ENCODE results near the gene MYZAP.

The MYZAP gene

DNA sequence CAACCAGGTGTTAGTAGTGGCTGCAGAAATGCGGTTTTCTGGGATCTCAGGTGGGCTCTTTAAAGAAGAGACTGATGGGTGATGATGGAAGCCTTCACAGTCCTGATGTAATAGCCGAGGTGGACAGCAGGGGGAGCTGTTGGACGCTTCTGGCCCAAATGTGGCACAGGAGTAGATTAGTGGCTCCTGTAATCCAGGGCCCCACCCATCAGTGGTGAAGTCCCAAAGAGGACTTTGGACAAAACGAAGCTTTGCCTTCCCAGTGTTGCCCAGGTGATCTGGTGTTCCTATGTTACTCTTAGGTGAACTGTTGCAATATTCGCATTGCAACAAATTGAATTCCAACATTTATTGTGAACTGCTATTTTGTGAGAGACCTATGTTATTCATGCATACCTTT lies 31.8 kb upstream of the MYZAP start:
- peak; percentile 8 to 60 for DNase-seq (ENCODE audit: low read depth in 1 of 2, low spot score in 1 of 2)
- TF ChIP-seq SPI1 (IDR thresholded peaks at IDR 0.05; ENCODE audit: borderline replicate concordance, low read depth): no peak
- TF ChIP-seq GABPA (IDR thresholded peaks at IDR 0.05; ENCODE audit: low read depth): no peak
- TF ChIP-seq, protein P1, sequence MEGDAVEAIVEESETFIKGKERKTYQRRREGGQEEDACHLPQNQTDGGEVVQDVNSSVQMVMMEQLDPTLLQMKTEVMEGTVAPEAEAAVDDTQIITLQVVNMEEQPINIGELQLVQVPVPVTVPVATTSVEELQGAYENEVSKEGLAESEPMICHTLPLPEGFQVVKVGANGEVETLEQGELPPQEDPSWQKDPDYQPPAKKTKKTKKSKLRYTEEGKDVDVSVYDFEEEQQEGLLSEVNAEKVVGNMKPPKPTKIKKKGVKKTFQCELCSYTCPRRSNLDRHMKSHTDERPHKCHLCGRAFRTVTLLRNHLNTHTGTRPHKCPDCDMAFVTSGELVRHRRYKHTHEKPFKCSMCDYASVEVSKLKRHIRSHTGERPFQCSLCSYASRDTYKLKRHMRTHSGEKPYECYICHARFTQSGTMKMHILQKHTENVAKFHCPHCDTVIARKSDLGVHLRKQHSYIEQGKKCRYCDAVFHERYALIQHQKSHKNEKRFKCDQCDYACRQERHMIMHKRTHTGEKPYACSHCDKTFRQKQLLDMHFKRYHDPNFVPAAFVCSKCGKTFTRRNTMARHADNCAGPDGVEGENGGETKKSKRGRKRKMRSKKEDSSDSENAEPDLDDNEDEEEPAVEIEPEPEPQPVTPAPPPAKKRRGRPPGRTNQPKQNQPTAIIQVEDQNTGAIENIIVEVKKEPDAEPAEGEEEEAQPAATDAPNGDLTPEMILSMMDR (IDR thresholded peaks at IDR 0.05; ENCODE audit: insufficient read depth, low read length): peak; percentile 82
- Histone ChIP-seq H3K27me3 (ENCODE audit: insufficient read depth, poor library complexity, severe bottlenecking) (no peaks in the 10 kb centered on the region), H3K27ac (replicated peaks) (no peak overlapping the region), H3K4me3 (replicated peaks; ENCODE audit: insufficient read depth, low read length) (no peak overlapping the region)

DNA sequence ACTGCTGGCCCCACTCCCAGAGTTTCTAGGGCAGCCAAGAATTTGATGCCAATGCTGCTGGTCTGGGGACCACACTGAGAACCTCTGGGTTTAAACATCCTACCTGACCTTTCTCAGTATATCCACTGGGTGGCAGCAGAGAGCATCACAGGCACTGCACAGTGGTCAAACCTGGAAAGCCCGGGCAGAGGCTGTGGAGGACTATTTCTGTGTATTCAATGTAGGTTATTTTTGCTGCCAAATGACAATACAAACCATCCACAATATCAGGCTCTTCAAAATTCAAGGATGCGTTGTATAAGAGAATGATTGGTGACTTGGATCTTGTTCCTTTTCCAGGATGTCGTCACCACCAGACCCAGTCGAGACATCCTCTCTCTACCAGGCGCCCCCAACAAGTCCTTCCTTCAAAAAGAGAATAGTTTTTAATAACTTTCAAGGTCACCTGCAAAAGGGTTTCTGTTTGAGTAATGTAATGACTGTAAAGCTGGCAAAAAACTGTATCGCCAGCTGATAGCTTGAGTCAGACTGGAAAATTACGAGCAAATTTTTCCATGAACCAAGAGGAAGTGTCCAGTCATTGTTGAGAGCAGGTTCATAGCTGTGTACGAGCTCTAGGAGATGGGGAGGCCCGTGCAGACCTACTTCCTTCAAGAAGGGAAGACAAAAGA lies 30.5 kb upstream of the MYZAP start:
- Histone ChIP-seq H3K27ac (replicated peaks) (no peak overlapping the region), H3K27me3 (ENCODE audit: insufficient read depth, poor library complexity, severe bottlenecking) (no peaks in the 10 kb centered on the region), H3K4me3 (replicated peaks; ENCODE audit: insufficient read depth, low read length) (peak overlapping the region; percentile 6; the same call in 1 of the 2 replicates)
- peak; percentile 29 to 71 for DNase-seq (ENCODE audit: low read depth in 1 of 2, low spot score in 1 of 2)
- TF ChIP-seq SPI1 (IDR thresholded peaks at IDR 0.05; ENCODE audit: borderline replicate concordance, low read depth): peak; percentile 52; the same call in 1 of the 2 replicates
- TF ChIP-seq, protein P1 (IDR thresholded peaks at IDR 0.05; ENCODE audit: insufficient read depth, low read length): peak; percentile 69
- 0 out of 2 replicates have a peak, but pooled peaks have one; percentile 39 for TF ChIP-seq POLR2AphosphoS5 (IDR thresholded peaks at IDR 0.05; ENCODE audit: low read depth)
- TF ChIP-seq, protein P2, sequence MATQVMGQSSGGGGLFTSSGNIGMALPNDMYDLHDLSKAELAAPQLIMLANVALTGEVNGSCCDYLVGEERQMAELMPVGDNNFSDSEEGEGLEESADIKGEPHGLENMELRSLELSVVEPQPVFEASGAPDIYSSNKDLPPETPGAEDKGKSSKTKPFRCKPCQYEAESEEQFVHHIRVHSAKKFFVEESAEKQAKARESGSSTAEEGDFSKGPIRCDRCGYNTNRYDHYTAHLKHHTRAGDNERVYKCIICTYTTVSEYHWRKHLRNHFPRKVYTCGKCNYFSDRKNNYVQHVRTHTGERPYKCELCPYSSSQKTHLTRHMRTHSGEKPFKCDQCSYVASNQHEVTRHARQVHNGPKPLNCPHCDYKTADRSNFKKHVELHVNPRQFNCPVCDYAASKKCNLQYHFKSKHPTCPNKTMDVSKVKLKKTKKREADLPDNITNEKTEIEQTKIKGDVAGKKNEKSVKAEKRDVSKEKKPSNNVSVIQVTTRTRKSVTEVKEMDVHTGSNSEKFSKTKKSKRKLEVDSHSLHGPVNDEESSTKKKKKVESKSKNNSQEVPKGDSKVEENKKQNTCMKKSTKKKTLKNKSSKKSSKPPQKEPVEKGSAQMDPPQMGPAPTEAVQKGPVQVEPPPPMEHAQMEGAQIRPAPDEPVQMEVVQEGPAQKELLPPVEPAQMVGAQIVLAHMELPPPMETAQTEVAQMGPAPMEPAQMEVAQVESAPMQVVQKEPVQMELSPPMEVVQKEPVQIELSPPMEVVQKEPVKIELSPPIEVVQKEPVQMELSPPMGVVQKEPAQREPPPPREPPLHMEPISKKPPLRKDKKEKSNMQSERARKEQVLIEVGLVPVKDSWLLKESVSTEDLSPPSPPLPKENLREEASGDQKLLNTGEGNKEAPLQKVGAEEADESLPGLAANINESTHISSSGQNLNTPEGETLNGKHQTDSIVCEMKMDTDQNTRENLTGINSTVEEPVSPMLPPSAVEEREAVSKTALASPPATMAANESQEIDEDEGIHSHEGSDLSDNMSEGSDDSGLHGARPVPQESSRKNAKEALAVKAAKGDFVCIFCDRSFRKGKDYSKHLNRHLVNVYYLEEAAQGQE (IDR thresholded peaks at IDR 0.05; ENCODE audit: insufficient replicate concordance, low read depth): no peak
- peak; percentile 33; the same call in 1 of the 2 replicates for TF ChIP-seq GABPA (IDR thresholded peaks at IDR 0.05; ENCODE audit: low read depth)

DNA sequence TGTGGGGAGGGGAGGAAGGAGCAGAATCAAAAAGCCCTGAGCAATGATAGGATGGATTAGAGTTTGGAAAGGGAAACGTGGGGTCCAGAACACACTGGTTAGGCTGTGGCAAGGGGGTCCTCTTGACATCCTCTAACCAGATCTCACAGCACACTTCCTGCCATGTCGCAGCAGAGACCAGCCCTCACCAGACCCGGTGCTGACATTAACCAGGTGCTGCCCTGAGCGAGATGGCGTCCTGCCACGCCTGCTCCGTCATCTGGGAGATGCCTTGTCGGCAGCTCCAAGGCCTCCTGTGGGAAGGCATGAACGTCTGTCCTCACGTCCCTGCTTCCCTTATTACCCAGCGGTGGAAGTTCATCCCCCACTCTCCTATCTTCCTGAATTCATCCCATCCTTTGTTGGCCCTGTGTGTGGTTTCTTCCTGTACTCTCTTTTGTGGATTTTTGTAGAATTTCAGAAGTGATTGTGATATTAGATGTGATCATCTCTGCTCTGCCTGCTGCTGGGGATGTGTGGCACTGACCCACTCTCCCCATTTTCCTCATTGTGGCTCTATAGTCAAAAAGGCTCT lies 29.4 kb upstream of the MYZAP start:
- no peak for TF ChIP-seq SPI1 (IDR thresholded peaks at IDR 0.05; ENCODE audit: borderline replicate concordance, low read depth)
- H3K27me3 ChIP-seq (ENCODE audit: insufficient read depth, poor library complexity, severe bottlenecking): no peaks in the 10 kb centered on the region
- DNase-seq (ENCODE audit: low read depth in 1 of 2, low spot score in 1 of 2): no peak
- H3K27ac ChIP-seq (replicated peaks): no peak overlapping the region
- no peak overlapping the region for H3K4me3 ChIP-seq (replicated peaks; ENCODE audit: insufficient read depth, low read length)

DNA sequence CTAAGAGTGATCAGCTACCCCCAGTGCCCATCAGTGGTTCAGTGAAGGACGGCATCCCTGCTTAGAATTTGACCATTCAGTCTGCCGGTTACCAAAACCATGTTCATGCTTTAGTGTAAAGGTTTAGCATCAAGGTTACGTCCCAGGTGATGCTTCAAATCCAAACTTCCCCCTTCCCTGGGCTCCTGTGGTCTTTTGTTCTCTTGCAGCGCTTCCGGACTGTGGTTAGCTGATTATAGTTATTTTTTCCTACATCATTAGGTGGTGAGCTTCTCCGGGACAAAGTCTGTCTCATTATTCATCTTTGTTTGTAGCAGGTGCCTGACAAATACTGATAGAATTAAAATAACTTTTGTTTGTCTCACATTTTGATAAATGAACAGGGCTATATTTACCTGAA lies 28.3 kb upstream of the MYZAP start:
- Histone ChIP-seq H3K27ac (replicated peaks) (no peak overlapping the region), H3K4me3 (replicated peaks; ENCODE audit: insufficient read depth, low read length) (no peak overlapping the region), H3K27me3 (ENCODE audit: insufficient read depth, poor library complexity, severe bottlenecking) (no peaks in the 10 kb centered on the region)
- peak in 1 of 2 experiments; percentile 17 for DNase-seq (ENCODE audit: low read depth in 1 of 2, low spot score in 1 of 2)
- no peak for TF ChIP-seq SPI1 (IDR thresholded peaks at IDR 0.05; ENCODE audit: borderline replicate concordance, low read depth)
- no peak for TF ChIP-seq GABPA (IDR thresholded peaks at IDR 0.05; ENCODE audit: low read depth)
- no peak for TF ChIP-seq POLR2AphosphoS5 (IDR thresholded peaks at IDR 0.05; ENCODE audit: low read depth)
- TF ChIP-seq, protein P1 (IDR thresholded peaks at IDR 0.05; ENCODE audit: insufficient read depth, low read length): no peak
- TF ChIP-seq, protein P2 (IDR thresholded peaks at IDR 0.05; ENCODE audit: insufficient replicate concordance, low read depth): no peak

Measured in HL-60 (cell line).